HG03520 (cell line): ENCODE results near the gene RNF41.
"Not testable (repeated sequence)": the region's sequence is repeated elsewhere in the genome, so short reads cannot be mapped to it uniquely, and the experiment has no call there.

Experiments used
- ATAC-seq: cut with Tn5 transposase; IDR thresholded peaks from one replicate; pipeline ENCODE4 v1.9.1; 2021; ENCODE audit warnings: mild to moderate bottlenecking, moderate library complexity; ENCODE audit not compliant: unreplicated experiment

Gene RNF41

DNA sequence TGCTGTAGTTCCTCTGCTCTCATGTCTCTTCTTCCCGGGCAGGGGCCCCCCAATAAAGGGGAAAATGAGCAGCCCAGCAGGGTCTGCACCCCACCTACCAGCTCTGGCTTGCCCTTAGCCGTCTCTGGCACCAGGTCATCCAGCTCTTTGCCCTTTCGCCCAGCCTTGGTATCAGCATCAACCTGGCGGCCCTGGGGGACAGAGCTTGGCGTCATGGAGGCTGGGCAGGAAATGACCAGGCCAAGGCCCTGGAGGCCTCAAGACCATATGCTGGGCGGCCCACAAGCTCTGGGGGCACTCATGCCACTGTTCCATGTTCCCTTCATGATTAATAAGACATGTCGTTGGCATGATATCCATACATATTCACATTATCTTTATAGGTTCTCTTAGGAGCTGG is 48.9 kb downstream of the RNF41 start:
- no peak for ATAC-seq

DNA sequence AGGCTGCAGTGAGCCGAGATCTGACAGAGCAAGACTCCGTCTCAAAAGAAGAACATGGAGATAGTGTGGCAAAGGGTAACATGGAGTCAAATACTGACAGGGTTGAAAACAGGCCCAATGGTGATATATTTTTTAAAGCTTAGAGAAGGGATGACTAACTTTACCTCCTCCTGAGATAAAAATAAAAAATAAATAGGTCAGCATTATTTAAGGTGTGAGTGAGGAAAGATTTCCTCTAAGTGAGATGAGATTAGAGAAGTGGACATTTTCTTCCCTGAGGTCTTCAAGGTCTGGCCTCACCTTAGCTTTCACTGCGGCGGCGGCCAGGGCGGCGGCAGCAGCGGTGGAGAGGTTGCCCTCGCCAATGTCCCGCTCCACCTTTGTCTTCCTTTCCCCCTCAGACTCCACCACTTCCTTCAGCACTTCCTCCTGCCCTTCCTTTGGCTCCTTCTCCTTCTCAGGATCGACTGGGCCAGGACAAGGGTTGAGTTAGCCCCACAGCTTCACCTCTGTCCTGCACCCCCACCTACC is 52.4 kb downstream of the RNF41 start:
- no peak for ATAC-seq

DNA sequence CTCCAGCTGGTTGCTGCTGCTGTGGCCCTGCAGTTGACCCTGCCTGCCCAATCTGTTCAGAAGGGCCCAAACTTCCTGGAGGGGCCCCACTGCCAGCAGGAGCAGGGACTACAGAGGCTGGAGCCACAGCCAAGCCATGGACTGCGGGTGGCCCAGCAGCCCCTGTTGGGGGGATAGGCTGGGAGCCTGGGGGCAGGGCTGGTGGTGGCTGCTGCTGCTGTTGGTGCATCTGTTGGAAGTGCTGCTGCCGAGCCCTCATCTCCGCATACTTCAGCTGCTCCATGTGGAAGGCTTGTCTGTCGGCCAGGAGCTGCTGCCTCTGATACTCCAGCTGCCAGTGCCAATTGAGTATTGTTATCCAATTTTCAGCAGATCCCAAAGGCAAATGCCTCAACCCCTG is 56.4 kb downstream of the RNF41 start:
- no peak for ATAC-seq

DNA sequence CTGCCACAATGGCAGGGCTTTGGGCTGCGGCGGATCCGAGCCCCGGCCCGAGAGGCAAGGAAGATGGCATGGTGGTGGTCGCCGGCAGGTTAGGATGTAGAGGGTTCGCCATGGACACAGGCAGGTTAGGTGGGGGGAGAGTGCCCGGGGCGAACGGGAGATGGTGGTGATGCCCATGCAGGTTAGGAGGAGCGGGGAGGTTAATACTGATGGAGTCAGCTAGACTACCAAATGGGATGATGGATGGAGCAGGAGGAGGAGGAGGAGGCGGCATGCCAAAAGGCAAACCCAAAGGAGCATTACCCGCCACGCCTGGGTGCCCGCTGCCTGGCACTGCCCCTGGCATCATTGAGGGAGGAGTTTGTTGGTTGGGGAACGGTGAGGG is 57.4 kb downstream of the RNF41 start:
- ATAC-seq, result no peak

DNA sequence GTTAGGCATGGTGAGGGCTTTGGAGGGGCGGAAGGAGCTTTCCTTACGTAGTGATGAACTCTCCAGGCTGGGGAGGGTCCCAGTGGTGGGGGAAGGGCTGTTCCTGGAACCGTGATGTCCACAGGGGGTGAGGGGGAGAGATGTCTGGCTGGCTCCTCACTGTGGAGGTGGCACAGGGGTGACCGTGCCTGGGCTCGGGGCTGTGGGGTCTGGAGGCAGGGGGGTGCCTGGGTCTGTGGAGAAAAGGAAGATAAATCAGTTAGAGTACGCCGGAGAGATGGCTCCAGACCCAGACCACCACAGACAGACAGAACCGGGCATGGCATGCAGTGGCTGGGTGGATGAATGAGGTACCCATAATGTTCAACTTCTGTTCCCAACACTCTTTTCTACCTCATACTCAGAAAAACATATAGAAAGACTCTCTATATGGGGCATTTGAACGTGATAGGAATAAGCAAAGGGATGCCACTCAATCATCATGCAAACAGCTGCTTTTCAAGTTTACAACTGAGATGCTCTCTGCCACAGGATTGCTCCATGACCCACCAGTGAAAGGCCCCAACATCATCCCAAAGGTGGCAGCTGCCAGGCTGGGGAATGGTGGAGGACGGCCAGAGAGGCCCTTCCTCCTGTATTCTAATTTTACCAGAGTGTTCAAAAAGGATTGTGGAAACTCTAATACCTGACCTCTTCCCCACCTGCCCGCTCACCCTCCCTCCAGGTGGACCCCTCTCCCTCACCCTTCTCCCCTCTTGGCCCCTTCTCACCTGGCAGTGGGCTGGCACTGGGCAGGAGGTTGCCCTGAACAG is 58.0 kb downstream of the RNF41 start:
- no peak for ATAC-seq

DNA sequence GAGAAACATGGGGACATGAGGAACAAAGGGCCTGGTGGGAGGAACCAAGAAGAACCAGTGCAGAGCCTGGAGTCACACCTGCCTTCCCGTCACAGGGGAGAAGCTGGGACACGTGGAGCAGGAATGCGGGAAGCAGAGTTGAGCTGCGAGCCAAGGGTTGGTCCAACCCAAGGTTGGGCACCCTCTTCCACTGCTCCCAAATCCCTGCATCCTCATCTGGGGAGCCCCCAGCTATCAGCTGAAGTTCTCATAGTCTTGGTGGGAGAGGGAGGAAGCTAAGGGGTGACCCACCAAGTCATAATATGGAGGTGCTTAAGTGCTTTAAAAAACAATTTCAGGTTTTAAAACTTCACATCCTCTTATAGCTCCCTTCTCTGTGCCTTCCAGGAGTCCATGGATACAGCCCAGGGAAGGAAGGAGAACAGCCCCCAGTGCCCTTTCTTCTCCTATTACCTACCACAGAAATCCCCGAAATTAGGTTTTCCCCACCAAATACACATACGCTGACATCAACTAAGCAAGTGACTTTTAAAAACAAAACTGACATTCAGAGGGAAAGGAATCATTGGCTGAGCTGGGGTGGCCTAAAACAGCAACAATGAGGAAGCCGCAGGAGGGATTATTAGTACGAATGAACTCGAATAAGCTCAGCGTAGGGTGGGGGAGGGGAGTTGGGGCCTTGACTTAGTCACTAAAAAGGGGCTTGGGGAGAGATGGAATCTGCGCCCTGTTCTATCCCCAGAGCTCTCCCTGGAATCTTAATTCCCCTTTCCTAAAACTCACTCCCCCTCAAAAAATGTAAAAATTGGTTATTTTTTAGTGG is 59.0 kb downstream of the RNF41 start:
- ATAC-seq, result no peak

DNA sequence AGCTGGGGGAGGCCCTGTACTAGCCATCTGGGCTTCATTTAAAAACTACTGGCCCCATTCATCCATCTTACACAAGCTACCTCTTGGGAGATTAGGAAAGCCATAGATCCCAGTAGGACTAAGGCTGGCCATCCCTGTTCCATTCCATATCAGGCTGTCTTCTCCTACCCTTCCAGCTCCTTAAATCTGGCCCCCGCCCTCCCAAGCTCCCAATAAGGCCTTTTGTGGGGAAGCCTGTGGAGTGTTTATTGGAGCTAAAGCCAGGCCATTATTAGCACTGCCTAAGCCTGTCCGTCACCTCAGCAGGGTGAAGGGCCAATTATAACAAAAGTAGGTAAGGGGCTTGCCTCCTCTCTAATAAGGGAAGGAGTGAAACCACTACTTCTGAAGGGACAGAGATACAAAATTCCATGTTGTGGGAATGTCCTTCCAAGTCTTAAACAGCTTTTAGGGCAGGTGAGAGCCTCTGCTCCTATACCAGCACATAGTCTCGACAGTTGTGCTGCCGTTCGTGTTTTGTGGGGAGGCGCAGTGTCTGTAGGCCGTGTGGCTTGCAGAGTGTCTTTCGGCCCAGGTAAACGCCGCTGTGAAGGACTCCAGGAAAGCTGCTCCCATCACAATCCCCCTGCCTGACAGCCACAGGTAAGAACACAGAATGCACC is 59.9 kb downstream of the RNF41 start:
- no peak for ATAC-seq

DNA sequence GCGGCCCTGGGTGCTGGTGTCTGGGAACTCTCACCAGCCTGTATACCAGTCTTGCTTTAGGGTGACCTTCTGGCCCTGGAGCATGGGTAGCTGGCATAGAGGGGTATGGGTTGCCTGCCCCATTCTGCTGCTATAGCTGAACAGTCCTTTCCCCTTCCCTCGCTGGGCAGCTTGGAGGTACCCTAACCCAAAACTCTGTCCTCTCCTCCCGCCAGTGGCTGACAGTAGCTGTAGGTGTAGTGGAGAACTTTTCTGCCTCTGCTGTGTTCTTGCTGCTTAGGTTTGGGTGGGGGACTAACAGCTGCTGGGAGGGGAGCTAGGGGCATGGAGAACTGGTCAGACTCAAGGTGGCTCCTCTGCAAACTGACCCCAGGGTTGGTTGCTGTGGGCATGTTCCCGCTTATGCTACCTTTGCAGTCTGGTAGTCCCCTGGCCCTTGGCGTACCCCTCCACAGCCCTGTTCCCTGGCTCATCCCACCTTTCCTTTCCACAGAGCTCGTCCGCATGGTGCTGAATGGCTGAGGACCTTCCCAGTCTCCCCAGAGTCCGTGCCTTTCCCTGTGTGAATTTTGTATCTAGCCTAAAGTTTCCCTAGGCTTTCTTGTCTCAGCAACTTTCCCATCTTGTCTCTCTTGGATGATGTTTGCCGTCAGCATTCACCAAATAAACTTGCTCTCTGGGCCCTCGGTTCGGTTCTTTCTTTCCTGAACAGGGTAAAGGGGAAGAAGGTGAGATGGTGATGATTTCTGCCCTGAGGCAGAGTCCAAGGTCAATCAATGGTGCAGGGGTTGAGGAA is 60.6 kb downstream of the RNF41 start:
- no peak for ATAC-seq

DNA sequence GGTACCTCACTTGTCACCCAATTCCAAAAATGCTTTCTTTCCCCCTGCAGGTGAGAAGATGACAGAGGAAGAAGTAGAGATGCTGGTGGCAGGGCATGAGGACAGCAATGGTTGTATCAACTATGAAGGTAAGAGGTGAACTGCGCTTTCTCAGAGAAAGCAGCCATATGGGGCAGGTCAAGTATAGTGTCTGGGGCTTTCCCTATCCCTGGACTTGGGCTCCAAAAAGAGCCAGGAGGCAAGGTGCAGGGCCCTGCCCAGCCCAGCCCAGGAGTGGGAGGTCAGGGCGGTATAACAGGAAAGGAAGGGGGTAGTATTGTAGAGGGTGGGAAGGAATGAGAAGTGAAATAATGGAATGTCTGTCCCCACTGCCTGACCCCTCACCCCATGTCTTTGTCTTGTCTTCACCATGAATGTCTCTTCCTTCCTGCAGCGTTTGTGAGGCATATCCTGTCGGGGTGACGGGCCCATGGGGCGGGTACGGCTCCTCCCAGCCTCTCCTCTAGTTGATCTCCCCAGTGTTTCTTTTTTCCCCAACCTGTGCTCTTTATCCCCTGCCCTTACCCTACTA is 61.4 kb downstream of the RNF41 start:
- no peak for ATAC-seq

DNA sequence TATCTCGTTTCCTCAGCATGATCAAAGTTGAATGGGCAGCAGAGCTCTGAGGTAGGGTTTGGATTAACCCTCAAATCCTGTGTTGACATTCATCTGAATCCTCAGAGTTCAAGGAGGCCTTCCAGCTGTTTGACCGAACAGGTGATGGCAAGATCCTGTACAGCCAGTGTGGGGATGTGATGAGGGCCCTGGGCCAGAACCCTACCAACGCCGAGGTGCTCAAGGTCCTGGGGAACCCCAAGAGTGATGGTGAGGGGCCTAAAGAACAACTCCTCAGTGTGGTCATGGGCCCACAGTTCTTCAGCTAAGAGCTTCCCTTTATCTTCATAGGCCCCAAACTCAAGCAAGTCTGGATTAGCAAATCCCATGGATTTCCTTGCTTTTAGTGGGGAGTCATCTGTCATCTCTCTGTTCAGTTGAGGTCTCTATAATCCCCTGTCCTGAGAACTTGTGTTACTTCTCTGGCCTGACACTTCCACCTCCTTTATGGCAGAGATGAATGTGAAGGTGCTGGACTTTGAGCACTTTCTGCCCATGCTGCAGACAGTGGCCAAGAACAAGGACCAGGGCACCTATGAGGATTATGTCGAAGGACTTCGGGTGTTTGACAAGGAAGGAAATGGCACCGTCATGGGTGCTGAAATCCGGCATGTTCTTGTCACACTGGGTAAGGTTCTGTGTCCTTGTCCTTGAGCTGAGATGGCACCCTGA is 62.1 kb downstream of the RNF41 start:
- no peak for ATAC-seq

DNA sequence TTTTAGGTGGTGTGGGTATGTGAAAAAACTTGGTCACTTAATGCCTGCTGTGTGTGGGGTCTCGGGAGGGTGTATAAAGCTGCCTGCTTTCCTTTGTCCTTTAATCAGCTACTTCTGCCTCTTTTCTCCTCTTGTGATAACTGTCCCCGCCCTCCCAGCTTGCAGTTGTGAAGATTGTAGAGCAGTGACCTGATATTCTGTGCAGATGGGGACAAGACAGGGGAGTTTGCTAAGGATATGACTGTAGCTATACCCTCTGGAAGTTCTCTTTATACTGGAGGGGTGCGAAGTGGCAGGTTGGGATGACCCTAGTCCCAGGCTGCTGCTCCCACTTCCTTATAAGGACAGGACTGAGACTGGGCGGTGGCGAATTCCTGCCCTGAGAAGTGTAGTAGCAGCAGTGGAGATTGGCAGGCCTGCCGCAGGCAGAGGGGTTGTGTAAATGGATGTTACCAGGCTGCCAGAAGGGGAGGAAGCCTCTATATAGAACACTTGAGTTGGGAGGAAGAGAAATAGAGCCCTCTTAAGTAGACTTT is 62.7 kb downstream of the RNF41 start:
- no peak for ATAC-seq

DNA sequence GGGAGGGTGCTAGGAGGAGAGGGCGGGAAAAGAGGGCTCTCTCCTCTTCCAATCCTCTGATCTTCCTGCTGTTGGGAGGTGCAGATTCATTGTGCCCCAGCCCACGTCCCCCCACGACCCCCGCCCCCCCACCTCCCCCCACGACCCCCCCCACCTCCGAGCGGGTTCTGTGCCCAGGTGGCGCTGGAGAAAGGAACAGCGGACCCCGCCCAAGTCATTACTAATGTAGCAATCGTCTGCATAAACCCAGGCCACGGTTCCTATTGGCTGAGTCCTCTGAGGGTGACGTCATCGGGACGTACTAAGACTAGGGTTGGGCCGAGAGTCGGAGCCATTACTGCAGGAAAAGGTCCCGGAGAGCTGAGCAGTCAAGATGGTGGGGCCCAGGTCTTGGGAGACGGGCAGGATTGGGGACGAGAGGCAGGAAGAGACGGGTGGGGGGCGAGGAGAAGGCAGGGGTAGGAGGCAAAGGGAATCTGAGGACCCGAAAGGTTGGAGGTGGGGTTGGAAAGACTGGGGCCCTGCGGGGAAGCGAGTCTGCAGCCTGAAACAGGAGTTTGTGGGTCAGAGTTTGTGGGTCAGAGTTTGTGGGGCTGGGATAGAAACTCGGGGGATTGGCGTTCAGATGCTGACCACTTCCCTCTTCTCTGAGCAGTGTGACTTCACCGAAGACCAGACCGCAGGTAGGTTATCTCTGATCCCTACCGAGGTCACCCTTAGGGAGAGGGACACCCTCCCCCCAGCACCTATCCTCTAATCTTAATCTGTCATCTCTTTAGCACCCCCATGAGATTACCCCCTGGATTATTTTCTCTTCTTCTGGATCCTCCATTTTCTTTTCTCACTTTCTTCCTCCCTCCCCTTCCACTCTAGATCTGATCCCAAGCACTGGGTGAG is 63.4 kb downstream of the RNF41 start, which contains the start of gene MYL6:
TSS of gene MYL6 (plus strand) at position 331 of the 897 bp plus-strand sequence. CDS start at position 374, 43 bp downstream.
- ATAC-seq, result peak; percentile 75

DNA sequence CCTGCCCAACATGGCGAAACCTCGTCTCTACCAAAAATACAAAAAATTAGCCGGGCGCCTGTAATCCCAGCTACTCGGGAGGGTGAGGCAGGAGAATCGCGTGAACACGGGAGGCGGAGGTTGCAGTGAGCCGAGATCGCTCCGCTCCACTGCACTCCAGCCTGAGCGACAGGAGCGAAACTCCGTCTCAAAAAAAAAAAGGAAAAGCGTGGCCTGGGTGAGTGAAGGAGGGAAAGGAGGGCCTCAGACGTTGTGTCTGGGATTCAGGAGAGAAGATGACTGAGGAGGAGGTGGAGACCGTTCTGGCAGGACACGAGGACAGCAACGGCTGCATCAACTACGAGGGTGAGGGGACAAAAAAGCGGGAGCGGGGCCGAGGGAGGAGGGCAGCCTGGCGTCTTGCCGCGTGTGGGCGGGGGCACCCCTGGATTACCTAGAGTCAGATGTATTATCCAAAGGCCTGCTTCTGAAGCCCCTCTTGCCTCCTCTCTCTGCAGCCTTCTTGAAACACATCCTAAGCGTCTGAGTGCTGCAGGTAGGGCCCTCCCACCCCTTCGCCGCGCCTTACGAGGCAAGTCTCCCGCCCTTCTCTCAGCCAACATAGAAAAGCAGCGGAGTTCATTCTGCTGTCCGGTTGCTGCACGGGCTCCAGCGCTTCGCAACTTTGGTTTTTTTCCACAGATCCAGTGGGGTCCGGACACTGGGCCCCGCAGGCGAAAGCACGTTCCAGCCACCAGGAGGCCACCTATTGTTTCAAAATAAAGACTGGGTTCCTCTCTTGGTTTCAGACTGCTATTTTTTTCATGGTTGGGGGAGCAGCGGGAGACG is 64.3 kb downstream of the RNF41 start:
- ATAC-seq, result peak; percentile 27

DNA sequence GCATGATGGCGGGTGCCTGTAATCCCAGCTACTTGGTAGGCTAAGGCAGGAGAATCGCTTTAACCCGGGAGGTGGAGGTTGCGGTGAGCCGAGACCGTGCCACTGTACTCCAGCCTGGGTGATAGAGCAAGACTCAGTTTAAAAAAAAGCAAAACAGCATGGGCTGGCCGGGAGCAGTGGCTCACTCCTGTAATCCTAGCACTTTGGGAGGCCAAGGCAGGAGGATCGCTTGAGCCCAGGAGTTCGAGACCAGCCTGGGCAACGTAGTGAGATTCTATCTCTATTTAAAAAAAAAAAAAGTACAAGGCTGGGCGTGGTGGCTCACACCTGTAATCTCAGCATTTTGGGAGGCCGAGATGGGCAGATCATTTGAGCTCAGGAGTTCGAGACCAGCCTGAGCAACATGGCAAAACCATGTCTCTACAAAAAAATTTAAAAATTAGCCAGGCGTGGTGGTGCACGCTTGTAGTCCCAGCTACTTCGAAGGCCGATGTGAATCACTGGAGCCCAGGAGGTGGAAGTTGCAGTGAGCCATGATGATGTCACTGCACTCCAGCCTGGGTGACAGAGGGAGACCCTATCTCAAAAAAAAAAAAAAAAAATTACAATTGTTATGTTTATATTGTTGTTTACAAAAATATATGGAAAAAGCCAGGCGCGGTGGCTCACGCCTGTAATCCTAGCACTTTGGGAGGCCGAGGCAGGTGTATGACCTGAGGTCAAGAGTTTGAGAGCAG is 65.1 kb downstream of the RNF41 start:
- ATAC-seq, result not testable (repeated sequence)

DNA sequence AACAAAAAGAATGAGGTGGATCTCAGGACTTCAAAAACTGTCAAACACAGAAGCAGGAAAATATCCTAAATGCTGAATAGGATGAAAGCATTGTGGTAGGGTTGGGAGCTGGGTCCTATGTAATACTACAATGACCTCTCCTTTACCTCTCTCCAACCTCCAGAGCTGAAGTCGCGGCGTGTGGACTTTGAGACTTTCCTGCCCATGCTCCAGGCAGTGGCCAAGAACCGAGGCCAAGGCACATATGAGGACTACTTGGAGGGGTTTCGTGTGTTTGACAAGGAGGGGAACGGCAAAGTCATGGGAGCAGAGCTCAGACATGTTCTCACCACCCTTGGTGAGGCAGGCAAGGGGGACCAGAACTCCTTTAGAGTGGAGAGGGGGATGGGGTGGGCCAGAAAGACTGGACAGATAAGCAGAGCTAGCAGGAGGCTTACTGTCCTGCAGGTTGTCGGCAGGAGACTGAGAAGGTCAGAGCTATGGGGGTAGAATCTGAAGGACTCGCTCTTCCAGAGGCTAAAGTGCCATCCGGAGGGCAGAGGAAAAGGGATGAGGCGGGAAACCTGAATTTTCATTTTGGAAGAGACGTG is 66.4 kb downstream of the RNF41 start:
- no peak for ATAC-seq

DNA sequence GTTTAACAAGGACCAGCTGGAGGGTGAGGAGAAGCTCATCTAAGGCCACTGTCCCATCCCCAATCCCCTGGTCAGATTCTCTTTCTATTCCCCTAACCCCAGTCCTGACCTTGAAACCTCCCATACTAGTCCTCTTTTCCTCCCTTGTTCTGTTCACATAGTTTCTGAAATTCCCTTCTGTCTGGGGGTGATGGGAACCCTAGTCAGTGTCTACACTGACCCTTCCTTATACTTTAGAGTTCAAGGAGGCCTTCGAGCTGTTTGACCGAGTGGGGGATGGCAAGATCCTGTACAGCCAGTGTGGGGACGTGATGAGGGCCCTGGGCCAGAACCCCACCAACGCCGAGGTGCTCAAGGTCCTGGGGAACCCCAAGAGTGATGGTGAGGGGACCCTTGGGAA is 66.9 kb downstream of the RNF41 start:
- no peak for ATAC-seq
